Cardiac muscle cell (in vitro differentiated cells and primary cell): Measurements from ENCODE around the gene C19orf25. TPM values are rescaled to one million over a fixed set of nuclear protein-coding genes. Genes with fewer than 3 reads are reported as not detected.

Source experiments
- DNase-seq, 2 donors: peaks; one replicate each; pipeline versions ENCODE4 v3.0.0 to v3.0.0-alpha.2; 2010 to 2017; ENCODE audit warnings: low read depth in 1 of 2, low spot score in 1 of 2
- H3K27ac ChIP-seq: fragments of 200-600 bp; sonication (generic); 2 replicates; pipeline ENCODE4 v1.5.1; 2016
- H3K27me3 ChIP-seq: fragments of 200-600 bp; sonication (generic); 2 replicates; pipeline ENCODE4 v1.6.0; 2016; ENCODE audit warnings: control low read depth
- H3K36me3 ChIP-seq: fragments of 200-600 bp; sonication (generic); 2 replicates; pipeline ENCODE4 v1.5.1; 2016; ENCODE audit warnings: control low read depth
- H3K4me1 ChIP-seq: fragments of 200-600 bp; sonication (generic); 2 replicates; pipeline ENCODE4 v1.8.1; 2017; ENCODE audit warnings: low read depth, mild to moderate bottlenecking, mixed run types
- H3K4me3 ChIP-seq: fragments of 200-600 bp; sonication (generic); 2 replicates; pipeline ENCODE4 v1.5.1; 2016; ENCODE audit warnings: mild to moderate bottlenecking
- H3K9me3 ChIP-seq: fragments of 200-600 bp; sonication (generic); 2 replicates; pipeline ENCODE4 v1.5.1; 2017; ENCODE audit warnings: low read depth, mild to moderate bottlenecking, control low read depth
- polyA plus RNA-seq: library from polyadenylated mRNA; unstranded; fragments of >200 nt; fragmentation: Nextera tagmentation; extraction: Ambion mirVana; gene quantifications from 2 replicates; pipeline ENCODE4 v1.2.1, GENCODE V29; 2016
- total RNA-seq: library from RNA; depleted of rRNA; stranded (reverse); fragments of >200 nt; gene quantifications from 2 replicates; pipeline ENCODE4 v1.2.3, GENCODE V29; 2016
- TF ChIP-seq, protein P1 (sequence below): IDR thresholded peaks from 2 replicates; pipeline ENCODE4 v1.5.1; 2012; ENCODE audit warnings: low read depth, mild to moderate bottlenecking, low read length

The C19orf25 gene
- total and polyA plus RNA-seq, 2 experiments from 2014 or later, result 52.4 to 84.9 TPM

DNA sequence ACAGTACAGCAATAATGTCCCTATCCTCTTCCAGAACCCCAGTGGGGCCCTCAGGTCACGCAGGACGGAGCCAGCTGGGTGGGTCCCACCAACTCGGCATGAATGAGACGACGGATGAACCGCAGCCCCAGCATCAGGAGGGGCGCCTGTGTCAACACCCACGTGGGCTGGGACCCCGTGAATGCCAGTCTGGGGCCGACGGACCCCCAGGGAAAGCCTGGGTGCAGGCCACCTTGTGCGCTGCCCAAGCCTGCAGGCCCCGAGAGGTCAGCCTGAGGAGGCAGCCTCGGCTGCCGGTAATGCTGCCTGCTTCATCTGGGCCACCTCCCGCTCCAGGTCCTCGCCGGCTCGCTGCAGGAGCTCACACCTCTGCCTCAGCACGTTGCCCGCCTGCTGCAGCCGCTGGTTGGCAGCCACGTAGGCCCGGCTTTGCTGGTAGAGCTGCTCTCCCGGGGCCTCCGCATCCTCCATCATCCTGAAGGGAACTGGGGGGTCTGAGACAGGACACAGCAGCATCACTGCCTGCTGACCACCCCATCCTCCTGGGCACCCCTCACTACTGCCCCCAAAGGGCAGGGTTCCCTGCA is 4.2 kb downstream of the C19orf25 start:
- H3K4me1 ChIP-seq, result peaks cover 14% of the 10 kb centered on the region
- TF ChIP-seq, protein P1, sequence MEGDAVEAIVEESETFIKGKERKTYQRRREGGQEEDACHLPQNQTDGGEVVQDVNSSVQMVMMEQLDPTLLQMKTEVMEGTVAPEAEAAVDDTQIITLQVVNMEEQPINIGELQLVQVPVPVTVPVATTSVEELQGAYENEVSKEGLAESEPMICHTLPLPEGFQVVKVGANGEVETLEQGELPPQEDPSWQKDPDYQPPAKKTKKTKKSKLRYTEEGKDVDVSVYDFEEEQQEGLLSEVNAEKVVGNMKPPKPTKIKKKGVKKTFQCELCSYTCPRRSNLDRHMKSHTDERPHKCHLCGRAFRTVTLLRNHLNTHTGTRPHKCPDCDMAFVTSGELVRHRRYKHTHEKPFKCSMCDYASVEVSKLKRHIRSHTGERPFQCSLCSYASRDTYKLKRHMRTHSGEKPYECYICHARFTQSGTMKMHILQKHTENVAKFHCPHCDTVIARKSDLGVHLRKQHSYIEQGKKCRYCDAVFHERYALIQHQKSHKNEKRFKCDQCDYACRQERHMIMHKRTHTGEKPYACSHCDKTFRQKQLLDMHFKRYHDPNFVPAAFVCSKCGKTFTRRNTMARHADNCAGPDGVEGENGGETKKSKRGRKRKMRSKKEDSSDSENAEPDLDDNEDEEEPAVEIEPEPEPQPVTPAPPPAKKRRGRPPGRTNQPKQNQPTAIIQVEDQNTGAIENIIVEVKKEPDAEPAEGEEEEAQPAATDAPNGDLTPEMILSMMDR, result no peak
- H3K4me3 ChIP-seq, result no peak overlapping the region
- no peak overlapping the region for H3K27ac ChIP-seq
- no peaks in the 10 kb centered on the region for H3K36me3 ChIP-seq
- peaks cover 39% of the 10 kb centered on the region for H3K27me3 ChIP-seq
- no peaks in the 10 kb centered on the region for H3K9me3 ChIP-seq
- no peak for DNase-seq

DNA sequence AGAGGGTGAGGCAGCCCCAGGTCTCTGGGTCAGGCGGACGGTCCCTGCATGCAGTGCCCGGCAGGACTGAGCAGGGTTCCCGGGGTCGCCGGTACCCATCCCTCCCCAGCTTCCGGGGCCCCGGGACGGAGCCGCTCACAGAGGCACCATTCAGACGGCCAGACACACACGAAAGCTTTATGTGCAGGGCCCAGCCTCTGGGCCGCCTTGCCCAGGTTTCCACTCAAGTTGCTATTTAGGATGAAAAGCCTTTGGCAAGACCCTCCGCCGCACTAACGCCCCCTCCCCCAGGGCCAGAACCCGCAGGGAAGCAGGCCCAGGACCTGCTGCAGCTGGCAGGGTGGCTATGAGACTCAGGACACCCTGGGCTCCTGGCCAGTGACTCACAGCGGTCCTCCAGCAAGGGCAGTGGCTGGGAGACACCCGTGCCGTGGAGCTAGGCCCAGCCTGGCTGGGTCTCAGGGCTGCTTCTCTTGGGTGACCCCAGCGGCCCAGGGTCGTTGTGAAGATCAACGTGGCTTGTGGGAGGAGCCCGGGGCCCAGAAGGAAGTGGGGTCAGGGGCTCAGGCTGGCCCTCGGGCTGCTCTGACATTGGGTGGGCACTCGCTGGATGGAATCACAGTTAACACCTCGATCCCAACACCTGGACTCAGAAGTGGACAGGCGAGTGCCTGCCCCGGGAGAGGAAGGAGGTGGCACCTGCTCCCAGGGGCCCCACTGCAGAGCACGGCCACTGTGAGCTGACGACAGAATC is 4.8 kb downstream of the C19orf25 start:
- TF ChIP-seq, protein P1, result no peak
- H3K27me3 ChIP-seq, result peaks cover 46% of the 10 kb centered on the region

DNA sequence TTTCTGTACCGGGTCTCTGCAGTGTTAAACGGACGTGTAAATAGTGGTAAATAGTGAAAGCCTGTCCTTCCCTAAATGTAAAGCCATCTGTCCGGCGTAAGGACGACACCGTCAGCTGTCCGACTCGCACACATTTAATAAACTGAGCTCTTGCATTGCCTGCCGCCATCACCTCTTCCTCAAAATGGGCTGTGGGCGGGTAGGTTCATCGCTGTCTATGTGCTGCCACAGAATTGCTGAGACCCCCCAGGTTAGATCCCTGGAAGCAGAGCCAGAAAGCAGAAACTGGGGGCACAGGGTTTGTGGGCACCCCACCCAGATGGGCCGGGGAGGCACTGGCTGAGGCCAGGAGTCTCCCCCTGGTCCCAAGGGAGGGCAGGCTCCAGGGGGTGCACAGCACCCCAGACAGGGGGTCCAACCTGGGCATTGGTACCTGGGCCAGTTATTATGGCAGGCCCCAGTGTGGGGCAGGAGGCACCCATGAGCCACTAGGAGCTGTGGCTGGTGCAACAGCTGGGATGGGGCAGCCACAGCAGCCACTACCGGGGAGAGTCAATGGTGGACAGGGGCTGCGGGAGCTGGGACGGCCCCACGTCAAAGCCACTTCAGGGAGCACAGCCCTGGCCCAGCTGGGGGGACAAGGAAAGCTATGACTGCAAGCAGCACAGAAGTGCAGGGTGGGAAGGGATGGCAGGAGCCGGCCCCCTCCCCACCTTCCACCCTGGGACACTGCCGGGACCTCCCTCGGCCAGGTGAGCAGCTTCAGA is 5.7 kb downstream of the C19orf25 start:
- peaks cover 55% of the 10 kb centered on the region for H3K27me3 ChIP-seq
- peaks cover 9% of the 10 kb centered on the region for H3K4me1 ChIP-seq
- no peak overlapping the region for H3K4me3 ChIP-seq
- no peak for DNase-seq
- H3K36me3 ChIP-seq, result no peaks in the 10 kb centered on the region
- H3K27ac ChIP-seq, result no peak overlapping the region
- TF ChIP-seq, protein P1, result no peak
- H3K9me3 ChIP-seq, result no peaks in the 10 kb centered on the region

More for the DNA sequence above, 4.8 kb downstream of the C19orf25 start:
- Histone ChIP-seq H3K36me3 (no peaks in the 10 kb centered on the region), H3K27ac (no peak overlapping the region), H3K9me3 (no peaks in the 10 kb centered on the region), H3K4me3 (no peak overlapping the region), H3K4me1 (peaks cover 9% of the 10 kb centered on the region)
- DNase-seq, result no peak

DNA sequence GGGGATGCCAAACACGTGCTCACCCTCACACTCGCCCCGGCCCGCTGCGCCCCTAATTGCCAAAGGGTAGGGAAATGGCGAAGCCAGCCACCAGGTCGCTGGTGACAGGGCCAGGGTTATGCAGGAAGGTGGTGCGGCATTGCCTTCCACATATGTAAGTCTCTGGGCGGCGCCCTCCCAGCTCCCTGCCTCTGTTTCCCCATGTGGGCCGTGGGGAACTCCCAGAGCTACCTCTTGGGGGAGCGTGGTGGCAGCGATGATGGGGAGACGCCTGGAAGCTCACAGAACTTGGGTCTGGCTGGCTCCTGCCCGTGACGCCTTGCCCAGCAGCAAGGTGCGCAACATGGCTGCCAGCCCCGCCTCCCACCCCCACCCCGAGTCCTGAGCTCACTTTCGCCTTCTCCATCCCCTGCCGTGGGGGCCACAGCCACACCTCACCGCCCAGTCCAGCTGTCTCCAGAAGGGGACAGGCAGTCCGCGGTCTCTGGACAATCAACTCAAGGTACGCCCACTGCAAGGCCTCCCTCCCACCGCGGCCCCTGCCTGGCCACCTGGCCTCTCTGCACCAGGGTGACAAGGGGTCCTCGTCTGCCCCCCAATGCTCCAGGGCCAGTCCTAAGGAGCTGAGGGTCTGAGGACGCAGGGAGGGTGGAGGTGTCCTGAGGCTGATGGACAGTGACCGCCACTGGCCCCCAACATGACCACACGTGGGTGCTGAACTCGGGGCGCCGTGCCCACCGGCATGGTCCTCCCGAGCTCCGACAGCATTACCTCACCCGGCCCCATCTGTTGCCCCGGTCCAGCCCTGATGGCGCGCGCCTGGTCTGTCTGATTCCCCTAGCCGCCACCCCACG is 6.6 kb downstream of the C19orf25 start:
- H3K36me3 ChIP-seq, result no peaks in the 10 kb centered on the region
- H3K4me3 ChIP-seq, result no peak overlapping the region
- no peaks in the 10 kb centered on the region for H3K9me3 ChIP-seq
- no peak for DNase-seq
- TF ChIP-seq, protein P1, result no peak
- H3K27ac ChIP-seq, result no peak overlapping the region
- peaks cover 12% of the 10 kb centered on the region for H3K4me1 ChIP-seq
- peaks cover 63% of the 10 kb centered on the region for H3K27me3 ChIP-seq
